Endothelial cell of umbilical vein (primary cell): ENCODE data around the gene C2.

Experiments used
- CTCF ChIP-seq, 2 donors: IDR thresholded peaks; 1 replicate in 1 of 2; 2 replicates in 1 of 2; pipeline ENCODE4 v1.5.1; 2011; ENCODE audit warnings: low read length in 2 of 2, mild to moderate bottlenecking in 2 of 2, moderate library complexity in 2 of 2, control low read depth in 1 of 2, inconsistent platforms in 1 of 2, low read depth in 1 of 2; ENCODE audit not compliant: insufficient read depth in 1 of 2; ENCODE audit errors: extremely low read depth in 1 of 2
- EZH2 ChIP-seq: IDR thresholded peaks from 2 replicates; pipeline ENCODE4 v1.6.1; 2012; ENCODE audit warnings: borderline replicate concordance, low read depth, mild to moderate bottlenecking, moderate library complexity, low read length, inconsistent platforms; ENCODE audit not compliant: severe bottlenecking
- GATA2 ChIP-seq: IDR thresholded peaks from 2 replicates; pipeline ENCODE4 v1.7.0; 2011; ENCODE audit warnings: low read depth, mild to moderate bottlenecking, moderate library complexity, mixed read lengths, low read length; ENCODE audit not compliant: insufficient read length, insufficient read depth
- JUN ChIP-seq: IDR thresholded peaks from 2 replicates; pipeline ENCODE4 v1.6.1; 2011; ENCODE audit warnings: borderline replicate concordance, low read depth; ENCODE audit not compliant: insufficient read length, insufficient read depth
- MAX ChIP-seq: IDR thresholded peaks from 2 replicates; pipeline ENCODE4 v1.6.1; 2011; ENCODE audit not compliant: insufficient read depth, insufficient read length
- POLR2A ChIP-seq: IDR thresholded peaks from 2 replicates; pipeline ENCODE4 v1.6.1; 2012; ENCODE audit warnings: low read depth, mild to moderate bottlenecking, control low read depth, low read length
- POLR2AphosphoS5 ChIP-seq: IDR thresholded peaks from 2 replicates; pipeline ENCODE4 v1.6.1; 2012; ENCODE audit warnings: low read depth, mild to moderate bottlenecking, control low read depth, low read length, moderate library complexity; ENCODE audit not compliant: insufficient read depth

- TF ChIP-seq POLR2A (no peak), CTCF (IDR thresholded peaks at IDR 0.05; ENCODE audit: extremely low read depth in 1 of 2, insufficient read depth in 1 of 2, low read depth in 1 of 2, low read length in 2 of 2) (no peak), POLR2AphosphoS5 (no peak), JUN (no peak), EZH2 (no peak), GATA2 (no peak), MAX (no peak)
These were observed 29.0 kb upstream of the C2 start for GRCh38 chr6:31898383-31899011.
